Mesothelial cell of epicardium (in vitro differentiated cells): ENCODE results near the gene SNX9. TPM values are rescaled to one million over a fixed set of nuclear protein-coding genes. Genes with fewer than 3 reads are reported as not detected.
"Not testable (repeated sequence)": the region's sequence is repeated elsewhere in the genome, so short reads cannot be mapped to it uniquely, and the experiment has no call there.

Experiments used
- DNase-seq, 2 experiments: peaks; one replicate each; pipeline ENCODE4 v3.0.0; 2021; ENCODE audit warnings: low spot score in 2 of 2; ENCODE audit not compliant: unreplicated experiment in 2 of 2
- H3K27ac Mint-ChIP-seq: 2 replicates; pipeline ENCODE4 v1.8.0; 2021; ENCODE audit warnings: mixed read lengths
- H3K27me3 Mint-ChIP-seq: 2 replicates; pipeline ENCODE4 v1.8.0; 2021; ENCODE audit warnings: low read depth, mixed read lengths
- H3K36me3 Mint-ChIP-seq: 2 replicates; pipeline ENCODE4 v1.8.0; 2021; ENCODE audit warnings: mixed read lengths
- H3K4me1 Mint-ChIP-seq: 2 replicates; pipeline ENCODE4 v1.8.0; 2021; ENCODE audit warnings: mixed read lengths
- H3K4me3 Mint-ChIP-seq: 2 replicates; pipeline ENCODE4 v1.8.0; 2021; ENCODE audit warnings: mild to moderate bottlenecking, moderate library complexity, mixed read lengths
- H3K9me3 Mint-ChIP-seq: 2 replicates; pipeline ENCODE4 v1.8.0; 2021; ENCODE audit warnings: mixed read lengths
- CTCF ChIP-seq: fragments of 200-600 bp; sonication (generic); IDR thresholded peaks from one replicate; pipeline ENCODE4 v1.5.0; 2021; ENCODE audit warnings: antibody characterized with exemption; ENCODE audit not compliant: unreplicated experiment
- total RNA-seq: library from RNA; stranded (reverse); gene quantifications from 3 replicates; pipeline ENCODE4 v1.2.1, GENCODE V29; 2021

SNX9 gene
- total RNA-seq, 1 donor from 2014 or later, result 23.1 TPM

GRCh38 chr6:157795841-157796240 lies 27.2 kb upstream of the SNX9 start:
- Mint-ChIP-seq H3K27ac (no peak overlapping the region), H3K4me3 (no peak overlapping the region), H3K4me1 (no peaks in the 10 kb centered on the region), H3K27me3 (peaks cover 3% of the 10 kb centered on the region), H3K9me3 (peaks cover 3% of the 10 kb centered on the region), H3K36me3 (no peaks in the 10 kb centered on the region)
- no peak for TF ChIP-seq CTCF
- DNase-seq, result no peak

- Mint-ChIP-seq H3K9me3 (peaks cover 3% of the 10 kb centered on the region), H3K36me3 (no peaks in the 10 kb centered on the region), H3K27me3 (peaks cover 5% of the 10 kb centered on the region), H3K27ac (no peak overlapping the region), H3K4me1 (no peaks in the 10 kb centered on the region), H3K4me3 (no peak overlapping the region)
- no peak for DNase-seq
- TF ChIP-seq CTCF, result no peak
Observed at GRCh38 chr6:157798851-157799250, 24.2 kb upstream of the SNX9 start.

- not testable (repeated sequence) for H3K36me3 Mint-ChIP-seq, H3K4me3 Mint-ChIP-seq, H3K4me1 Mint-ChIP-seq, DNase-seq, H3K27me3 Mint-ChIP-seq, H3K9me3 Mint-ChIP-seq, H3K27ac Mint-ChIP-seq
Observed at GRCh38 chr6:157799561-157799960, 23.5 kb upstream of the SNX9 start.

GRCh38 chr6:157800420-157801237 lies 22.4 kb upstream of the SNX9 start:
- DNase-seq, result no peak
- H3K27me3 Mint-ChIP-seq, result peaks cover 5% of the 10 kb centered on the region
- H3K27ac Mint-ChIP-seq, result no peak overlapping the region
- H3K4me3 Mint-ChIP-seq, result no peak overlapping the region
- H3K4me1 Mint-ChIP-seq, result no peaks in the 10 kb centered on the region
- H3K36me3 Mint-ChIP-seq, result no peaks in the 10 kb centered on the region
- H3K9me3 Mint-ChIP-seq, result no peaks in the 10 kb centered on the region
- no peak for TF ChIP-seq CTCF

GRCh38 chr6:157804448-157805327 lies 18.4 kb upstream of the SNX9 start:
- H3K9me3 Mint-ChIP-seq, result peaks cover 13% of the 10 kb centered on the region
- no peak overlapping the region for H3K4me3 Mint-ChIP-seq
- H3K36me3 Mint-ChIP-seq, result no peaks in the 10 kb centered on the region
- H3K27ac Mint-ChIP-seq, result no peak overlapping the region
- no peak for DNase-seq
- no peak for TF ChIP-seq CTCF
- peaks cover 5% of the 10 kb centered on the region for H3K27me3 Mint-ChIP-seq
- H3K4me1 Mint-ChIP-seq, result no peaks in the 10 kb centered on the region
